Parathyroid adenoma (tissue), 2 donors: Measurements from ENCODE around the gene ADAM12.

Experiments
- H2AFZ ChIP-seq: fragments of 300-600 bp; sonication (generic); one replicate; pipeline ENCODE4 v1.7.0; 2017; ENCODE audit warnings: antibody characterized with exemption, mild to moderate bottlenecking
- H3K27ac ChIP-seq: fragments of 300-600 bp; sonication (generic); one replicate; pipeline ENCODE4 v1.7.0; 2017
- H3K27me3 ChIP-seq: fragments of 300-600 bp; sonication (generic); one replicate; pipeline ENCODE4 v1.7.0; 2017; ENCODE audit warnings: low read length; ENCODE audit not compliant: control insufficient read depth, insufficient read depth
- H3K36me3 ChIP-seq: fragments of 300-600 bp; sonication (generic); one replicate; pipeline ENCODE4 v1.7.0; 2017; ENCODE audit warnings: low read length; ENCODE audit not compliant: control insufficient read depth, insufficient read depth
- H3K4me1 ChIP-seq: fragments of 300-600 bp; sonication (generic); one replicate; pipeline ENCODE4 v1.7.0; 2017; ENCODE audit warnings: control low read depth
- H3K4me2 ChIP-seq: fragments of 300-600 bp; sonication (generic); one replicate; pipeline ENCODE4 v1.7.0; 2017; ENCODE audit warnings: low read length
- H3K4me3 ChIP-seq: fragments of 300-600 bp; sonication (generic); one replicate; pipeline ENCODE4 v1.7.0; 2017; ENCODE audit warnings: low read depth, low read length
- H3K79me2 ChIP-seq: fragments of 300-600 bp; sonication (generic); one replicate; pipeline ENCODE4 v1.7.0; 2017; ENCODE audit warnings: control low read depth
- H3K9ac ChIP-seq: fragments of 300-600 bp; sonication (generic); one replicate; pipeline ENCODE4 v1.7.0; 2017; ENCODE audit warnings: mild to moderate bottlenecking
- H3K9me3 ChIP-seq: fragments of 300-600 bp; sonication (generic); one replicate; pipeline ENCODE4 v1.7.0; 2017; ENCODE audit warnings: low read length; ENCODE audit not compliant: control insufficient read depth
- TF ChIP-seq, protein P1 (sequence below): fragments of 300-600 bp; sonication (generic); IDR thresholded peaks from one replicate; pipeline ENCODE4 v1.7.0; 2017; ENCODE audit warnings: antibody characterized with exemption, mild to moderate bottlenecking
- donor health status: primary hyperparathyroidism.

The ADAM12 gene

DNA sequence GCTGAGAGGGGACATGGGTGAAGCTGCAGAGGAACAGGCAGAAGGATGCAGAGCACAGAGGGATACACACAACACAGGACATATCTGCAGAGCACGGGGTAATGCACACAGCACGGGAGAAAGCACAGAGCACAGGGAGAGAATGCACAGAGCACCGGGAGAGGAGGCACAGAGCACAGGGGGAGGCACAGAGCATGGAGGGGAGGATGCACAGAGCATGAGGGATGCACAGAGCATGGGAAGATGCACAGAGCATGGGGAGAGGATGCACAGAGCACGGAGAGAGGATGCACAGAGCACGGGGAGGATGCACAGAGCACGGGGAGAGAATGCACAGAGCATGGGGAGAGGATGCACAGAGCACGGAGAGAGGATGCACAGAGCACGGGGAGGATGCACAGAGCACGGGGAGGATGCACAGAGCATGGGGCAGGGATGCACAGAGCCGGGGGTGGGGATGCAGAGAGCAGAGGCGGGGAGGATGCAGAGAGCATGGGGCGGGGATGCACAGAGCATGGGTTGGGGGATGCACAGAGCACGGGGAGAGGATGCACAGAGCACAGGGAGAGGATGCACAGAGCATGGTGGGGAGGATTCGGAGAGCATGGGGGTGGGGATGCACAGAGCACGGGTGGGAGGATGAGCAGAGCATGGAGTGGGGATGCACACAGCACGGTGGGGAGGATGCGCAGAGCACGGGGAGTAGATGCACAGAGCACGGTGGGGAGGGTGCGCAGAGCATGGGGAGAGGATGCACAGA is 230.0 kb downstream of the ADAM12 start:
- Histone ChIP-seq H3K4me3 (no peak overlapping the region), H3K9me3 (no peaks in the 10 kb centered on the region), H3K4me2 (no peak overlapping the region), H3K9ac (no peak overlapping the region), H3K79me2 (no peaks in the 10 kb centered on the region), H2AFZ (no peak overlapping the region), H3K36me3 (no peaks in the 10 kb centered on the region), H3K27me3 (no peaks in the 10 kb centered on the region), H3K4me1 (no peaks in the 10 kb centered on the region), H3K27ac (no peak overlapping the region)
- TF ChIP-seq, protein P1, sequence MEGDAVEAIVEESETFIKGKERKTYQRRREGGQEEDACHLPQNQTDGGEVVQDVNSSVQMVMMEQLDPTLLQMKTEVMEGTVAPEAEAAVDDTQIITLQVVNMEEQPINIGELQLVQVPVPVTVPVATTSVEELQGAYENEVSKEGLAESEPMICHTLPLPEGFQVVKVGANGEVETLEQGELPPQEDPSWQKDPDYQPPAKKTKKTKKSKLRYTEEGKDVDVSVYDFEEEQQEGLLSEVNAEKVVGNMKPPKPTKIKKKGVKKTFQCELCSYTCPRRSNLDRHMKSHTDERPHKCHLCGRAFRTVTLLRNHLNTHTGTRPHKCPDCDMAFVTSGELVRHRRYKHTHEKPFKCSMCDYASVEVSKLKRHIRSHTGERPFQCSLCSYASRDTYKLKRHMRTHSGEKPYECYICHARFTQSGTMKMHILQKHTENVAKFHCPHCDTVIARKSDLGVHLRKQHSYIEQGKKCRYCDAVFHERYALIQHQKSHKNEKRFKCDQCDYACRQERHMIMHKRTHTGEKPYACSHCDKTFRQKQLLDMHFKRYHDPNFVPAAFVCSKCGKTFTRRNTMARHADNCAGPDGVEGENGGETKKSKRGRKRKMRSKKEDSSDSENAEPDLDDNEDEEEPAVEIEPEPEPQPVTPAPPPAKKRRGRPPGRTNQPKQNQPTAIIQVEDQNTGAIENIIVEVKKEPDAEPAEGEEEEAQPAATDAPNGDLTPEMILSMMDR: no peak

DNA sequence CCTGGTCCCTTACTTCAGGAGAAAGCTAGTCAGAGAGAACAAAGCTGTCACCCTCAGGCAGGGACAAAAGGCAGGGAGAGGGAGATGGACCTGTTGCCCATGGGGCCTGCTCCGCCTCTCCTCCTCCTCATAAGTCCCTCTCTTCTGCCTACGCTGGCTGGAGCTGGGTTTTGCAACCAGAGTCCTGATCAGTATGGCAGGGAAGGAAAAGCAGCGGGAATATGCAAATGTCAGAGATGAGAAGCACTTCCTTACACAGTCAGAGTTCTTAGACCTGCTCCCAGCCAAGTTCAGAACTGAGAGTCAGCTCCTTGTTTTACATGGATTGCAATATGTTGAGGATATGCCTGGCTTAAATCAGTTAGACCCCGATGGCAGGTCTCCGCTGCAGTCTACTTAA is 231.1 kb downstream of the ADAM12 start:
- H3K36me3 ChIP-seq: no peaks in the 10 kb centered on the region
- H3K9me3 ChIP-seq: no peaks in the 10 kb centered on the region
- no peak overlapping the region for H2AFZ ChIP-seq
- no peak overlapping the region for H3K27ac ChIP-seq
- no peak overlapping the region for H3K9ac ChIP-seq
- H3K4me2 ChIP-seq: no peak overlapping the region
- no peak overlapping the region for H3K4me3 ChIP-seq
- no peaks in the 10 kb centered on the region for H3K79me2 ChIP-seq
- H3K27me3 ChIP-seq: no peaks in the 10 kb centered on the region
- no peaks in the 10 kb centered on the region for H3K4me1 ChIP-seq
- TF ChIP-seq, protein P1: no peak

DNA sequence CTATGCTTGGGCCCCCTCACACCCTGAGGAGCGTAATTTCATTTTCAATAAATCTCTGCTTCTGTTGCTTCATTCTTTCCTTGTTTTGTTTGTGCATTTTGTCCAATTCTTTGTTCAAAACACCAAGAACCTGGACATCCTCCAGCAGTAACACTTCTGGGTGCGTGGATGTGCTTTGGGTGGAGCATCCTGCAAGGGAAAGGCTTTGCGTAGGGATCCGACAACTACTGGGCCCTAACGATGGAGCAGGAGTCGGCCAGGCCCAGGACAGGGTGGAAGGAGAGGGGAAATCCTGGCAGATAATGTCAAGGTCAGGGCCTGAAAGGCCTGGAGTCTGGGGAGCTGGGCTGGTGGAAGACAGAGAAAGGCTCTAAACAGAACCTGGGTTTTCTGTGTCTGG is 231.8 kb downstream of the ADAM12 start:
- H3K79me2 ChIP-seq: no peaks in the 10 kb centered on the region
- no peak overlapping the region for H3K4me3 ChIP-seq
- H3K4me2 ChIP-seq: no peak overlapping the region
- H3K4me1 ChIP-seq: no peaks in the 10 kb centered on the region
- H3K27ac ChIP-seq: no peak overlapping the region
- TF ChIP-seq, protein P1: no peak
- no peaks in the 10 kb centered on the region for H3K27me3 ChIP-seq
- no peaks in the 10 kb centered on the region for H3K36me3 ChIP-seq
- H3K9me3 ChIP-seq: no peaks in the 10 kb centered on the region
- H2AFZ ChIP-seq: no peak overlapping the region
- no peak overlapping the region for H3K9ac ChIP-seq

DNA sequence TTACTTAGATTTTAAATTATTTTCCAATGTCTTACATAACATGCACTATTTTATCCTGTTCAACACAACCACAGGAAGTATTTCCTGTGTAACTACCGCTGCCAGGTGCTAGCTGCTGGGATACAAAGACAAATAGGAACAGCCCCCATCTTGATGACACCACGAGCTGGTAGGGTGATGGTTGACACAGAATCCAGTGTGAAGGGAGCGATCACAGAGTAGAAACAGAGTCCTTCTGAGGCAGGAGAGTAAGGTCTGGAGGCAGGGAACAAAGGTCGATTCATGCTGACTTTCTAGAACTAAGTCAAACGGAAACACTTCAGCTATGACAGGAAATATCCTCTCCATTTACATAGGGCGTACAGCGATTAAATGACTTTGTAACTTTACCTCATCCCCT is 232.3 kb downstream of the ADAM12 start:
- Histone ChIP-seq H3K36me3 (no peaks in the 10 kb centered on the region), H3K4me3 (no peak overlapping the region), H2AFZ (no peak overlapping the region), H3K9me3 (no peaks in the 10 kb centered on the region), H3K4me2 (no peak overlapping the region), H3K79me2 (no peaks in the 10 kb centered on the region), H3K27me3 (no peaks in the 10 kb centered on the region), H3K27ac (no peak overlapping the region), H3K9ac (no peak overlapping the region), H3K4me1 (no peaks in the 10 kb centered on the region)
- TF ChIP-seq, protein P1: no peak

DNA sequence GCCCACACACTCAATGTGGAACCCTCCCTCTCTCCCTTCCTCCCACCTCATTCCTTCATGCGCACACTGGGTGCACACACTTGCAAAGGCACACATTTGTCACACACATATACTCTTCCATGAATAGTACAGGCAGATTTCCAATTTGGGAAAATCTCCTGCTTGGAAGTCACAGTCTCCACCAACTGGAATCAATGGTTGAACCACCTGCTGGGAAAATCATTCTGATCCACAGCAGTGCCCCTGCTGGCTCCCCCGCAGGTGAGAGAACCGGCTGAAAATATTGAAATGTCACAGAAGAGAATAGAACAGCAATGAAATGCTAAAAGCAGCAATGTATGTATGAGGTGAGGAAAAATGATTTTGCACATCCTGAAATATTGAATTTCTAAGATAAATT is 232.7 kb downstream of the ADAM12 start:
- Histone ChIP-seq H3K4me3 (no peak overlapping the region), H3K79me2 (no peaks in the 10 kb centered on the region), H3K36me3 (no peaks in the 10 kb centered on the region), H3K4me1 (no peaks in the 10 kb centered on the region), H3K9me3 (no peaks in the 10 kb centered on the region), H3K4me2 (no peak overlapping the region), H3K27me3 (no peaks in the 10 kb centered on the region), H3K27ac (no peak overlapping the region), H3K9ac (no peak overlapping the region), H2AFZ (no peak overlapping the region)
- TF ChIP-seq, protein P1: no peak
